ENCODE measurements around the gene RIN2. TPM values are rescaled to one million over a fixed set of nuclear protein-coding genes. Genes with fewer than 3 reads are reported as not detected.

RIN2 gene
- total RNA-seq, 1 donor from 2014 or later = 48.8 TPM

- Histone ChIP-seq H3K4me3 (no peak overlapping the region), H3K27me3 (ENCODE audit: low read depth) (no peaks in the 10 kb centered on the region), H3K36me3 (no peaks in the 10 kb centered on the region), H3K9me3 (replicated peaks) (no peaks in the 10 kb centered on the region), H3K4me1 (no peaks in the 10 kb centered on the region), H3K27ac (replicated peaks) (no peak overlapping the region)
- TF ChIP-seq CTCF (IDR thresholded peaks at IDR 0.05; ENCODE audit: borderline replicate concordance) = no peak
- DNase-seq = no peak
- intact Hi-C loops (cut with micrococcal nuclease) = no loop called here
These were observed 35.0 kb upstream of the RIN2 start for GRCh38 chr20:19723051-19723450.

- no peak overlapping the region for H3K4me3 ChIP-seq
- no peaks in the 10 kb centered on the region for H3K27me3 ChIP-seq (ENCODE audit: low read depth)
- intact Hi-C loops (cut with micrococcal nuclease) = no loop called here
- no peak for DNase-seq
- H3K36me3 ChIP-seq = no peaks in the 10 kb centered on the region
- H3K9me3 ChIP-seq (replicated peaks) = no peaks in the 10 kb centered on the region
- no peak overlapping the region for H3K27ac ChIP-seq (replicated peaks)
- no peak for TF ChIP-seq CTCF (IDR thresholded peaks at IDR 0.05; ENCODE audit: borderline replicate concordance)
- no peaks in the 10 kb centered on the region for H3K4me1 ChIP-seq
These were observed 34.1 kb upstream of the RIN2 start for GRCh38 chr20:19723813-19724430.

GRCh38 chr20:19725373-19725772 lies 32.7 kb upstream of the RIN2 start:
- H3K4me1 ChIP-seq = no peaks in the 10 kb centered on the region
- no peaks in the 10 kb centered on the region for H3K27me3 ChIP-seq (ENCODE audit: low read depth)
- H3K4me3 ChIP-seq = no peak overlapping the region
- H3K27ac ChIP-seq (replicated peaks) = no peak overlapping the region
- intact Hi-C loops (cut with micrococcal nuclease) = no loop called here
- no peaks in the 10 kb centered on the region for H3K36me3 ChIP-seq
- DNase-seq = no peak
- H3K9me3 ChIP-seq (replicated peaks) = no peaks in the 10 kb centered on the region
- no peak for TF ChIP-seq CTCF (IDR thresholded peaks at IDR 0.05; ENCODE audit: borderline replicate concordance)

GRCh38 chr20:19725814-19726525 lies 32.1 kb upstream of the RIN2 start:
- Histone ChIP-seq H3K4me1 (no peaks in the 10 kb centered on the region), H3K27ac (replicated peaks) (no peak overlapping the region), H3K9me3 (replicated peaks) (no peaks in the 10 kb centered on the region), H3K36me3 (no peaks in the 10 kb centered on the region), H3K27me3 (ENCODE audit: low read depth) (no peaks in the 10 kb centered on the region), H3K4me3 (no peak overlapping the region)
- intact Hi-C loops (cut with micrococcal nuclease) = no loop called here
- no peak for DNase-seq
- no peak for TF ChIP-seq CTCF (IDR thresholded peaks at IDR 0.05; ENCODE audit: borderline replicate concordance)

GRCh38 chr20:19727251-19727847 lies 30.7 kb upstream of the RIN2 start:
- DNase-seq = no peak
- Histone ChIP-seq H3K9me3 (replicated peaks) (no peaks in the 10 kb centered on the region), H3K27ac (replicated peaks) (no peak overlapping the region), H3K4me1 (no peaks in the 10 kb centered on the region), H3K27me3 (ENCODE audit: low read depth) (no peaks in the 10 kb centered on the region), H3K4me3 (no peak overlapping the region), H3K36me3 (no peaks in the 10 kb centered on the region)
- no peak for TF ChIP-seq CTCF (IDR thresholded peaks at IDR 0.05; ENCODE audit: borderline replicate concordance)
- intact Hi-C loops (cut with micrococcal nuclease) = no loop called here
